ENCODE measurements around the gene LRRN3.

Gene LRRN3

GRCh38 chr7:111107579-111107978 is 16.7 kb downstream of the LRRN3 start:
- DNase-seq: no peak

GRCh38 chr7:111108000-111108399 is 17.1 kb downstream of the LRRN3 start:
- peak; percentile 75 for DNase-seq

GRCh38 chr7:111108496-111108895 is 17.6 kb downstream of the LRRN3 start:
- peak; percentile 36 for DNase-seq

- no peak for DNase-seq
Observed at GRCh38 chr7:111112439-111112838, 21.5 kb downstream of the LRRN3 start.

GRCh38 chr7:111113263-111114017 is 22.5 kb downstream of the LRRN3 start:
- no peak for DNase-seq

GRCh38 chr7:111115966-111116365 is 25.0 kb downstream of the LRRN3 start:
- no peak for DNase-seq

GRCh38 chr7:111126987-111127386 is 36.1 kb downstream of the LRRN3 start:
- DNase-seq: no peak

GRCh38 chr7:111129435-111129834 is 38.5 kb downstream of the LRRN3 start:
- DNase-seq: no peak

- no peak for DNase-seq
Observed at GRCh38 chr7:111132833-111133232, 41.9 kb downstream of the LRRN3 start.

GRCh38 chr7:111137296-111138192 is 46.6 kb downstream of the LRRN3 start:
- DNase-seq: no peak

- no peak for DNase-seq
Observed at GRCh38 chr7:111138193-111138569, 47.3 kb downstream of the LRRN3 start.

GRCh38 chr7:111138586-111138985 is 47.7 kb downstream of the LRRN3 start:
- DNase-seq: no peak

GRCh38 chr7:111140091-111140865 is 49.4 kb downstream of the LRRN3 start:
- DNase-seq: no peak

- DNase-seq: no peak
Observed at GRCh38 chr7:111145472-111145871, 54.5 kb downstream of the LRRN3 start.

- DNase-seq: no peak
Observed at GRCh38 chr7:111146136-111146535, 55.2 kb downstream of the LRRN3 start.

- DNase-seq: no peak
Observed at GRCh38 chr7:111147708-111148533, 57.0 kb downstream of the LRRN3 start.

- DNase-seq: no peak
Observed at GRCh38 chr7:111150709-111151108, 59.8 kb downstream of the LRRN3 start.

GRCh38 chr7:111159426-111159825 is 68.5 kb downstream of the LRRN3 start:
- DNase-seq: no peak

GRCh38 chr7:111160297-111160696 is 69.4 kb downstream of the LRRN3 start:
- DNase-seq: no peak

GRCh38 chr7:111162692-111163091 is 71.8 kb downstream of the LRRN3 start:
- DNase-seq: no peak

GRCh38 chr7:111164442-111164841 is 73.5 kb downstream of the LRRN3 start:
- DNase-seq: no peak

- peak; percentile 87 for DNase-seq
Observed at GRCh38 chr7:111168182-111168581, 77.3 kb downstream of the LRRN3 start.

Measured in NCI-H2081 treated with DMSO at 0.1 percent for 48 hours (cell line).